ENCODE results near the gene RANBP3L.

- TF ChIP-seq CTCF (IDR thresholded peaks at IDR 0.05): no peak
- no peak for TF ChIP-seq POLR2A (IDR thresholded peaks at IDR 0.05)
Observed at GRCh38 chr5:36217567-36217966, 84.1 kb downstream of the RANBP3L start.

Data from thyroid gland (tissue), 4 donors.